ENCODE measurements around the gene SMYD3. TPM values are rescaled to one million over a fixed set of nuclear protein-coding genes. Genes with fewer than 3 reads are reported as not detected.

Gene SMYD3
- total and polyA plus RNA-seq, 2 donors (not counting 3 experiments of a cell fraction or from before 2014, with no cell fraction given) = 16.0 to 32.1 TPM

DNA sequence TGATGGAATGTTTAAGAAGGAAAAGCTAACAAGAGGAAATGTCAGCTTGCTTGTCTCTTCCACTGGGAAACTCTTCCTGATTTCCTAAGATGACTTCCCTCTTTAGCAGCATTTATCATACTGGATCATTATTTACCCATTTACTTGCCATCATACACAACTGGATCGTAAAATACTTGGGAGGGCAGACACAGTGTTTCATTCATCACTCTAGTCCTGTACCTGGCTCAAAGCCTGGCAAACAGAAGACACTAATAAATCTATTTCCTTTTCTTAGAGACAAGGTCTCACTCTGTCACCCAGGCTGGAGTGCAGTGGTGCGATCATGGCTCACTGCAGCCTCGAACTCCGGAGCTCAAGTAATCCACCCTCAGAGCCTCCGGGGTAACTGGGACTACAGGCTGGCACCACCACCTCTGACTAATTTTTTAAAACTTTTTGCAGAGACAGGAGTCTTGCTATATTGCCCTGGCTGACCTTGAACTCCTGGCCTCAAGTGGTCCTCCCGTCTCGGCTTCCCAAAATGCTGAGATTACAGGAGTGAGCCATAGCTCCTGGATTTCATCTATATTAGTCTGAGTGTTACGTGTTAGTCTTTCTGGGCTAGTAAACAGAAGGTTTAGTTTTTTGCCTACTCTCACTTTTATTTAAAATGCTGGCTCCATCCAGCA, 574.6 kb downstream of the SMYD3 start:
- DNase-seq (ENCODE audit: low read depth, low spot score) (no peak), FAIRE-seq (no peak)
- H3K4me2 ChIP-seq (ENCODE audit: insufficient read depth, low read length) = no peak overlapping the region
- H3K4me1 ChIP-seq (ENCODE audit: control insufficient read depth, extremely low read depth, insufficient read depth, low read length) = no peaks in the 10 kb centered on the region
- dilution Hi-C loops (cut with MboI; ENCODE audit: extremely low pct_ligation_motif_present, low sequenced_read_pairs) (no loop called here), intact Hi-C loops (cut with micrococcal nuclease) (no loop called here)
- ChIA-PET POLR2A (no interaction called here), CTCF (no interaction called here)
- BruUV-seq (replicated peaks) = no TSS peak
- no peak overlapping the region for H3K27ac ChIP-seq (ENCODE audit: insufficient read depth, low read depth, low read length)
- H4K20me1 ChIP-seq (replicated peaks; ENCODE audit: control insufficient read depth, extremely low read depth, insufficient read depth, low read length) = no peaks in the 10 kb centered on the region
- H3K9me3 ChIP-seq (replicated peaks; ENCODE audit: control insufficient read depth, insufficient read depth, low read length) = no peaks in the 10 kb centered on the region
- no peak overlapping the region for H3K9ac ChIP-seq (replicated peaks; ENCODE audit: extremely low read depth, insufficient read depth, low read length)
- TF ChIP-seq FOS (IDR thresholded peaks at IDR 0.05; ENCODE audit: borderline replicate concordance, insufficient read depth, low read length) (no peak), EZH2 (IDR thresholded peaks at IDR 0.05; ENCODE audit: borderline replicate concordance, low read depth, low read length, severe bottlenecking) (no peak), POLR2A (IDR thresholded peaks at IDR 0.05; ENCODE audit: low read depth, low read length) (no peak), MYC (IDR thresholded peaks at IDR 0.05; ENCODE audit: low read depth, low read length) (no peak), POLR2AphosphoS5 (IDR thresholded peaks at IDR 0.05; ENCODE audit: insufficient read depth, low read depth, low read length) (no peak), JUN (IDR thresholded peaks at IDR 0.05; ENCODE audit: borderline replicate concordance, insufficient read depth, insufficient read length, low read depth) (no peak), GATA2 (IDR thresholded peaks at IDR 0.05; ENCODE audit: insufficient read depth, insufficient read length, low read depth, low read length) (no peak)
- TF ChIP-seq, protein P1, sequence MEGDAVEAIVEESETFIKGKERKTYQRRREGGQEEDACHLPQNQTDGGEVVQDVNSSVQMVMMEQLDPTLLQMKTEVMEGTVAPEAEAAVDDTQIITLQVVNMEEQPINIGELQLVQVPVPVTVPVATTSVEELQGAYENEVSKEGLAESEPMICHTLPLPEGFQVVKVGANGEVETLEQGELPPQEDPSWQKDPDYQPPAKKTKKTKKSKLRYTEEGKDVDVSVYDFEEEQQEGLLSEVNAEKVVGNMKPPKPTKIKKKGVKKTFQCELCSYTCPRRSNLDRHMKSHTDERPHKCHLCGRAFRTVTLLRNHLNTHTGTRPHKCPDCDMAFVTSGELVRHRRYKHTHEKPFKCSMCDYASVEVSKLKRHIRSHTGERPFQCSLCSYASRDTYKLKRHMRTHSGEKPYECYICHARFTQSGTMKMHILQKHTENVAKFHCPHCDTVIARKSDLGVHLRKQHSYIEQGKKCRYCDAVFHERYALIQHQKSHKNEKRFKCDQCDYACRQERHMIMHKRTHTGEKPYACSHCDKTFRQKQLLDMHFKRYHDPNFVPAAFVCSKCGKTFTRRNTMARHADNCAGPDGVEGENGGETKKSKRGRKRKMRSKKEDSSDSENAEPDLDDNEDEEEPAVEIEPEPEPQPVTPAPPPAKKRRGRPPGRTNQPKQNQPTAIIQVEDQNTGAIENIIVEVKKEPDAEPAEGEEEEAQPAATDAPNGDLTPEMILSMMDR (IDR thresholded peaks at IDR 0.05; ENCODE audit: extremely low read depth in 1 of 2, insufficient read depth in 1 of 2, low read depth in 1 of 2, low read length in 2 of 2) = no peak
- TF ChIP-seq, protein P2, sequence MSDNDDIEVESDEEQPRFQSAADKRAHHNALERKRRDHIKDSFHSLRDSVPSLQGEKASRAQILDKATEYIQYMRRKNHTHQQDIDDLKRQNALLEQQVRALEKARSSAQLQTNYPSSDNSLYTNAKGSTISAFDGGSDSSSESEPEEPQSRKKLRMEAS (IDR thresholded peaks at IDR 0.05; ENCODE audit: insufficient read depth, insufficient read length) = no peak
- H3K4me3 ChIP-seq (replicated peaks in 1 of 3; ENCODE audit: insufficient read depth in 1 of 3, low read depth in 1 of 3, low read length in 3 of 3) = no peak overlapping the region
- no peaks in the 10 kb centered on the region for H3K27me3 ChIP-seq (ENCODE audit: control insufficient read depth in 2 of 2, insufficient read depth in 2 of 2, low read length in 2 of 2)
- no peaks in the 10 kb centered on the region for H3K79me2 ChIP-seq (ENCODE audit: control insufficient read depth, insufficient read depth, low read length)
- H2AFZ ChIP-seq (ENCODE audit: low read depth, low read length) = no peak overlapping the region
- no peaks in the 10 kb centered on the region for H3K36me3 ChIP-seq (ENCODE audit: control insufficient read depth in 2 of 2, extremely low read depth in 1 of 2, insufficient read depth in 2 of 2, low read length in 2 of 2)
- H3K9me1 ChIP-seq (replicated peaks; ENCODE audit: control insufficient read depth, extremely low read depth, insufficient read depth, low read length) = no peaks in the 10 kb centered on the region
